Activated T-cell treated with anti-CD3 and anti-CD28 coated beads, Interleukin-2, amount 50 U/mL, for 1 hour (primary cell): ENCODE data around the gene CCSER2.

Experiments
- DNase-seq: peaks from one replicate; pipeline ENCODE4 v3.0.0-alpha.2; 2020

Gene CCSER2

GRCh38 chr10:84550756-84551436 lies 222.5 kb downstream of the CCSER2 start:
- DNase-seq, result no peak

- no peak for DNase-seq
Observed at GRCh38 chr10:84551437-84552120, 223.2 kb downstream of the CCSER2 start.

GRCh38 chr10:84552478-84552877 lies 224.1 kb downstream of the CCSER2 start:
- no peak for DNase-seq

GRCh38 chr10:84562592-84562991 lies 234.2 kb downstream of the CCSER2 start:
- DNase-seq, result no peak

- no peak for DNase-seq
Observed at GRCh38 chr10:84563355-84563754, 235.0 kb downstream of the CCSER2 start.

DNA sequence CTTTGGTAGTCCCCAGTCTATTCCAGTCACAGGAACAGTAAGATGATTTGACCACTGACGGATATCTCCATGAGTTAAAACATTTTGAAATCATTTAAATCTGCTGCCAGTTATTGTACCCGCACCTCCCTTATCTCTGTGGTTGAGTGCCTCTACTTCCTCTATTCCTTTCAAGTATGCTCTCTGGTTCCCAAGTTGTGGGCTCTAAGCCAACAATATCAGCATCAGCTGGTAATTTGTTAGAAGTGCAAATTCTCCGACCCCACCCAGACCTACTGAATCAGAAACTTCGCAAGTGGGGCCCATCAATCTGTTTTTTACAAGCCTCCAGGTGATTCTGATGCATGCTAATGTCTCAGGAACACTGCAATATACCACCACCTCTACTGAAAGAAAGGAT lies 235.5 kb downstream of the CCSER2 start:
- no peak for DNase-seq

GRCh38 chr10:84565881-84566582 lies 237.6 kb downstream of the CCSER2 start:
- DNase-seq, result no peak

DNA sequence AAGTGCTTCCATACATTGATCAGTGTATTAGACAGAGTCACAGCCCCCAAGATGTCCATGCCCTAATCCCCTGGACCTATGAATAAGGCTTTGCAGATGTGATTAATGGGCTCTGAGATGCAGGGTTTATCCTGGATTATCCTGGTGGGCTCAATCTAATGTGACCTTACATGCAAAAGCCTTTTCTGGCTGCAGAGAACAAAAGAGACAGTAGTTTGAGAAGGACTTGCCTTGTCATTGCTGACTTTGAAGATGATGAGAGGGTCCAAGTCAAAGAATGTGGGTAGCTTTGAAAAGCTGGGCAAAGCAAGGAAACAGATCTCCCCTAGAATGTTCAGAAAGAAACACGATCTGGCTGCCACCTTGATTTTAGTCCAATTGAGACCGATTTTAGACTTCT lies 238.7 kb downstream of the CCSER2 start:
- DNase-seq, result no peak
